Measurements from ENCODE around the gene LCNL1.

DNA sequence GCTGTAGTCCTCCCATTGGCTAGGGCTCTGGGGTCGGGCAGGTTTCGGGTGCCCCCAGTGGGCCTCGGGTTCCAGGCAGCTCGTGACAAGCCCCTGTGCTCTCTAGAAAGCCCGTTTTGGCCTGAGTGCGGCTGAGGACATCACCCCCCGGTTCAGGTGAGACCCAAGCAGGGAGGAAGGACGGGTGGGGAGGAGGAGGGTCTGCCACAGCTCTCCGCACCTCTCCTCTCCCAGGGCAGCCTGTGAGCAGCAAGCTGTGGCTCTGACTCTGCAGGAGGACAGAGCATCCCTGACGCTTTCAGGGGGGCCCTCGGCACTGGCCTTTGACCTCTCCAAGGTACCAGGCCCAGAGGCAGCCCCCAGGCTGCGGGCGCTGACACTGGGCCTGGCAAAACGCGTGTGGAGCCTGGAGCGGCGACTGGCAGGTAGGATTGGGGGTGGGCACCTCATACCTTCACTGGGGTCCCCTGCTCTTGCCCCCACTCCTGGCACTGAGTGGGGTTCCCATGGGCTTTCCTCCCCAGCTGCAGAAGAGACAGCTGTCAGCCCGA, 10.1 kb downstream of the LCNL1 start:
- TF ChIP-seq, protein P1, sequence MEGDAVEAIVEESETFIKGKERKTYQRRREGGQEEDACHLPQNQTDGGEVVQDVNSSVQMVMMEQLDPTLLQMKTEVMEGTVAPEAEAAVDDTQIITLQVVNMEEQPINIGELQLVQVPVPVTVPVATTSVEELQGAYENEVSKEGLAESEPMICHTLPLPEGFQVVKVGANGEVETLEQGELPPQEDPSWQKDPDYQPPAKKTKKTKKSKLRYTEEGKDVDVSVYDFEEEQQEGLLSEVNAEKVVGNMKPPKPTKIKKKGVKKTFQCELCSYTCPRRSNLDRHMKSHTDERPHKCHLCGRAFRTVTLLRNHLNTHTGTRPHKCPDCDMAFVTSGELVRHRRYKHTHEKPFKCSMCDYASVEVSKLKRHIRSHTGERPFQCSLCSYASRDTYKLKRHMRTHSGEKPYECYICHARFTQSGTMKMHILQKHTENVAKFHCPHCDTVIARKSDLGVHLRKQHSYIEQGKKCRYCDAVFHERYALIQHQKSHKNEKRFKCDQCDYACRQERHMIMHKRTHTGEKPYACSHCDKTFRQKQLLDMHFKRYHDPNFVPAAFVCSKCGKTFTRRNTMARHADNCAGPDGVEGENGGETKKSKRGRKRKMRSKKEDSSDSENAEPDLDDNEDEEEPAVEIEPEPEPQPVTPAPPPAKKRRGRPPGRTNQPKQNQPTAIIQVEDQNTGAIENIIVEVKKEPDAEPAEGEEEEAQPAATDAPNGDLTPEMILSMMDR (conservative IDR thresholded peaks at IDR 0.05; ENCODE audit: low read length): peak; percentile 33; the same call in 1 of the 2 replicates
- TF ChIP-seq EZH2phosphoT487 (IDR thresholded peaks at IDR 0.05; ENCODE audit: borderline replicate concordance): no peak

Measured in Loucy (cell line).